Thyroid gland (tissue), 4 donors: Measurements from ENCODE around the gene POLL.

Experiments
- POLR2A ChIP-seq, 2 donors: fragments of 450-650 bp; IDR thresholded peaks; one replicate each; pipeline ENCODE4 v1.6.1; 2017; ENCODE audit warnings: antibody characterized with exemption in 2 of 2, mild to moderate bottlenecking in 2 of 2, moderate library complexity in 1 of 2
- TF ChIP-seq, protein P1 (sequence below), 6 experiments: fragments of 200-600 bp in 3 of 6; fragments of 450-650 bp in 3 of 6; sonication (generic) in 3 of 6; IDR thresholded peaks; one replicate each; pipeline ENCODE4 v1.5.1; 2016 to 2019; ENCODE audit warnings: antibody characterized with exemption in 6 of 6, mild to moderate bottlenecking in 2 of 6, inconsistent platforms in 1 of 6, moderate library complexity in 1 of 6

DNA sequence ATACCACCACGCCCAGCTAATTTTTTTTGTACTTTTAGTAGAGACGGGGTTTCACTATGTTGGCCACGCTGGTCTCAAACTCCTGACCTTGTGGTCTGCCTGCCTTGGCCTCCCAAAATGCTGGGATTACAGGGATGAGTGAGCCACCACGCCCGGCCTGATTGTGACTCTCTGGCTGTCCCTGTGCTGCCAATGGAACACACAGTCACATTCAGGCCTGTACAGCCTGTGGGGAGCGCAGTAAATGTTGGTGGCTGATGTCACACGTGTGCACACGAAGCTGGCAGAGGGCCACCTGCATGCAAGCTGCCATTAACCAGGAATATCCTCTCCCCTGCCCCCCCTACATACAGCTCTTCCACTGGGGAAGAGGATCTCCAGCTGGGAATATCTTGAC, 22.1 kb downstream of the POLL start:
- TF ChIP-seq, protein P1, sequence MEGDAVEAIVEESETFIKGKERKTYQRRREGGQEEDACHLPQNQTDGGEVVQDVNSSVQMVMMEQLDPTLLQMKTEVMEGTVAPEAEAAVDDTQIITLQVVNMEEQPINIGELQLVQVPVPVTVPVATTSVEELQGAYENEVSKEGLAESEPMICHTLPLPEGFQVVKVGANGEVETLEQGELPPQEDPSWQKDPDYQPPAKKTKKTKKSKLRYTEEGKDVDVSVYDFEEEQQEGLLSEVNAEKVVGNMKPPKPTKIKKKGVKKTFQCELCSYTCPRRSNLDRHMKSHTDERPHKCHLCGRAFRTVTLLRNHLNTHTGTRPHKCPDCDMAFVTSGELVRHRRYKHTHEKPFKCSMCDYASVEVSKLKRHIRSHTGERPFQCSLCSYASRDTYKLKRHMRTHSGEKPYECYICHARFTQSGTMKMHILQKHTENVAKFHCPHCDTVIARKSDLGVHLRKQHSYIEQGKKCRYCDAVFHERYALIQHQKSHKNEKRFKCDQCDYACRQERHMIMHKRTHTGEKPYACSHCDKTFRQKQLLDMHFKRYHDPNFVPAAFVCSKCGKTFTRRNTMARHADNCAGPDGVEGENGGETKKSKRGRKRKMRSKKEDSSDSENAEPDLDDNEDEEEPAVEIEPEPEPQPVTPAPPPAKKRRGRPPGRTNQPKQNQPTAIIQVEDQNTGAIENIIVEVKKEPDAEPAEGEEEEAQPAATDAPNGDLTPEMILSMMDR (IDR thresholded peaks at IDR 0.05), result no peak
- TF ChIP-seq POLR2A (IDR thresholded peaks at IDR 0.05), result no peak
